Endothelial cell of umbilical vein (primary cell): ENCODE results near the gene PIGH. TPM values are rescaled to one million over a fixed set of nuclear protein-coding genes. Genes with fewer than 3 reads are reported as not detected.

Source experiments
- BruUV-seq: library from RNA; stranded (reverse); fragments of 400-500 nt; replicated peaks from 2 replicates; lab custom pipeline; 2021; lab: Mats Ljungman, UMichigan
- CTCF ChIA-PET: fragments of 300-600, 350-600 bp; sonication (Branson Sonifier 250); formaldehyde crosslinking; loops from one replicate; lab custom pipeline; 2021; ENCODE audit warnings: antibody characterized with exemption, inconsistent platforms; lab: Charles Lee
- POLR2A ChIA-PET: fragments of 300-600, 350-600 bp; sonication (Branson Sonifier 250); formaldehyde crosslinking; loops from one replicate; lab custom pipeline; 2021; ENCODE audit warnings: antibody characterized with exemption, inconsistent platforms; lab: Charles Lee
- DNase-seq: peaks from one replicate; pipeline ENCODE4 v3.0.0-alpha.2; 2011; ENCODE audit warnings: low read depth, low spot score
- FAIRE-seq: peaks from 2 replicates; lab custom pipeline; 2011; peaks lifted over from hg19 to GRCh38; lab: Jason Lieb, UNC
- H2AFZ ChIP-seq: 2 replicates; pipeline ENCODE4 v1.6.0; 2012; ENCODE audit warnings: low read depth, low read length, control low read depth, inconsistent platforms
- H3K27ac ChIP-seq: 2 replicates; pipeline ENCODE4 v1.5.1; 2011; ENCODE audit warnings: low read depth, mild to moderate bottlenecking, control low read depth, low read length, moderate library complexity; ENCODE audit not compliant: insufficient read depth
- H3K27me3 ChIP-seq, 2 experiments: 2 replicates each; pipeline versions ENCODE4 v1.6.0 to v1.6.1; 2011; ENCODE audit warnings: low read length in 2 of 2, mixed read lengths in 1 of 2; ENCODE audit not compliant: control insufficient read depth in 2 of 2, insufficient read depth in 2 of 2
- H3K36me3 ChIP-seq, 2 experiments: 2 replicates in 1 of 2; 3 replicates in 1 of 2; pipeline ENCODE4 v1.5.1; 2011; ENCODE audit warnings: low read length in 2 of 2, mild to moderate bottlenecking in 1 of 2, moderate library complexity in 1 of 2; ENCODE audit not compliant: control insufficient read depth in 2 of 2, insufficient read depth in 2 of 2; ENCODE audit errors: extremely low read depth in 1 of 2
- H3K4me1 ChIP-seq: 3 replicates; pipeline ENCODE4 v1.5.1; 2011; ENCODE audit warnings: mild to moderate bottlenecking, low read length; ENCODE audit not compliant: control insufficient read depth, insufficient read depth; ENCODE audit errors: extremely low read depth
- H3K4me2 ChIP-seq: 2 replicates; pipeline ENCODE4 v1.6.1; 2011; ENCODE audit warnings: low read length, control low read depth, mixed read lengths; ENCODE audit not compliant: insufficient read depth
- H3K4me3 ChIP-seq, 3 experiments: fragments of 200-600 bp in 1 of 3; sonication (generic), shearing (Covaris generic) in 1 of 3; replicated peaks in 1 of 3; 2 replicates each; pipeline ENCODE4 v1.5.1; 2011 to 2016; ENCODE audit warnings: control low read depth in 3 of 3, low read length in 3 of 3, mild to moderate bottlenecking in 2 of 3, inconsistent platforms in 1 of 3, low read depth in 1 of 3, moderate library complexity in 1 of 3; ENCODE audit not compliant: insufficient read depth in 1 of 3
- H3K79me2 ChIP-seq: 2 replicates; pipeline ENCODE4 v1.6.0; 2012; ENCODE audit warnings: low read length, inconsistent platforms; ENCODE audit not compliant: control insufficient read depth, insufficient read depth
- H3K9ac ChIP-seq: replicated peaks from 2 replicates; pipeline ENCODE3; 2011; ENCODE audit warnings: low read length, control low read depth; ENCODE audit not compliant: insufficient read depth; ENCODE audit errors: extremely low read depth
- H3K9me1 ChIP-seq: replicated peaks from 3 replicates; pipeline ENCODE4 v1.6.0; 2011; ENCODE audit warnings: mild to moderate bottlenecking, low read length; ENCODE audit not compliant: control insufficient read depth, insufficient read depth; ENCODE audit errors: extremely low read depth
- H3K9me3 ChIP-seq: replicated peaks from 2 replicates; pipeline ENCODE4 v1.5.1; 2012; ENCODE audit warnings: low read length, inconsistent platforms; ENCODE audit not compliant: control insufficient read depth, insufficient read depth
- H4K20me1 ChIP-seq: replicated peaks from 2 replicates; pipeline ENCODE3; 2011; ENCODE audit warnings: mild to moderate bottlenecking, low read length; ENCODE audit not compliant: control insufficient read depth, insufficient read depth; ENCODE audit errors: extremely low read depth
- CTCF ChIP-seq, 2 donors: IDR thresholded peaks; 1 replicate in 1 of 2; 2 replicates in 1 of 2; pipeline ENCODE4 v1.5.1; 2011; ENCODE audit warnings: low read length in 2 of 2, mild to moderate bottlenecking in 2 of 2, moderate library complexity in 2 of 2, control low read depth in 1 of 2, inconsistent platforms in 1 of 2, low read depth in 1 of 2; ENCODE audit not compliant: insufficient read depth in 1 of 2; ENCODE audit errors: extremely low read depth in 1 of 2
- EZH2 ChIP-seq: IDR thresholded peaks from 2 replicates; pipeline ENCODE4 v1.6.1; 2012; ENCODE audit warnings: borderline replicate concordance, low read depth, mild to moderate bottlenecking, moderate library complexity, low read length, inconsistent platforms; ENCODE audit not compliant: severe bottlenecking
- FOS ChIP-seq: IDR thresholded peaks from 2 replicates; pipeline ENCODE4 v1.6.1; 2011; ENCODE audit warnings: mild to moderate bottlenecking, low read length, moderate library complexity, borderline replicate concordance; ENCODE audit not compliant: insufficient read depth
- GATA2 ChIP-seq: IDR thresholded peaks from 2 replicates; pipeline ENCODE4 v1.7.0; 2011; ENCODE audit warnings: low read depth, mild to moderate bottlenecking, moderate library complexity, mixed read lengths, low read length; ENCODE audit not compliant: insufficient read length, insufficient read depth
- JUN ChIP-seq: IDR thresholded peaks from 2 replicates; pipeline ENCODE4 v1.6.1; 2011; ENCODE audit warnings: borderline replicate concordance, low read depth; ENCODE audit not compliant: insufficient read length, insufficient read depth
- MYC ChIP-seq: IDR thresholded peaks from one replicate; pipeline ENCODE4 v1.6.1; 2011; ENCODE audit warnings: mild to moderate bottlenecking, low read depth, low read length
- POLR2A ChIP-seq: IDR thresholded peaks from 2 replicates; pipeline ENCODE4 v1.6.1; 2012; ENCODE audit warnings: low read depth, mild to moderate bottlenecking, control low read depth, low read length
- POLR2AphosphoS5 ChIP-seq: IDR thresholded peaks from 2 replicates; pipeline ENCODE4 v1.6.1; 2012; ENCODE audit warnings: low read depth, mild to moderate bottlenecking, control low read depth, low read length, moderate library complexity; ENCODE audit not compliant: insufficient read depth
- dilution Hi-C: fragments of 300-500 bp; cut with MboI; formaldehyde crosslinking; loops from one replicate; pipeline ENCODE4 v1.15.0; 2019; ENCODE audit warnings: low sequenced_read_pairs; ENCODE audit not compliant: extremely low pct_ligation_motif_present
- intact Hi-C: fragments of 100-400 bp; cut with micrococcal nuclease; formaldehyde crosslinking; loops from one replicate; pipeline ENCODE4 v1.10.0; 2022
- polyA plus RNA-seq, 4 experiments: library from polyadenylated mRNA; depleted of rRNA in 3 of 4; stranded (reverse) in 3 of 4; unstranded in 1 of 4; fragments of >200 nt; gene quantifications; 2 replicates each; pipeline versions ENCODE4 v1.2.1 to v1.2.3, GENCODE V29; 2011 to 2012; ENCODE audit warnings: missing spikeins in 1 of 4
- total RNA-seq: library from RNA; stranded (reverse); gene quantifications from 2 replicates; pipeline ENCODE4 v1.2.3, GENCODE V29; 2021
- TF ChIP-seq, protein P1 (sequence below): IDR thresholded peaks from 2 replicates; pipeline ENCODE4 v1.6.1; 2011; ENCODE audit not compliant: insufficient read depth, insufficient read length

The PIGH gene
- total and polyA plus RNA-seq, 2 donors (not counting 3 experiments of a cell fraction or from before 2014, with no cell fraction given): 12.3 to 18.0 TPM

DNA sequence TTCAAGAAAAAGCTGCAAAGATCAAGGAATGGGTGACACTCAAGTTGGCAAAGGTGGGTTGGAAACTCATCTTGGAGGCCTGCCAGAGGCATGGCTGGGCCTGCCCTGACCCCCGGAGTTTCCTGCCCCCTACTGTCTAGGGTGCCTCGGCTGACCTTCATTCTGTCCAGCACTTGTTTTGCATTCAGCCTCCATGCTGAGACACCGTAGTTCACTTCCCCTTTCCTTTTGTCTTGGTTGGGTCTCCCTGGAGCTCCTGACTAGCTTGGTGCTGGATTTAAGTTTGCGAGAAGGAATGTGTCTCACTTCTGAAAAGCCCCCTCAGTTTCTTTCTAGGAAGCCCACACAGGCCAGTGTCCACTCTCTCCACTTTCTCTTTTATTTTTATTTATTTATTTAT, 40.4 kb downstream of the PIGH start:
- Histone ChIP-seq H3K27ac (no peak overlapping the region), H3K9me3 (no peaks in the 10 kb centered on the region), H3K9ac (no peak overlapping the region), H3K79me2 (no peaks in the 10 kb centered on the region), H3K27me3 (no peaks in the 10 kb centered on the region), H3K4me3 (no peak overlapping the region), H3K4me1 (no peaks in the 10 kb centered on the region), H3K9me1 (no peaks in the 10 kb centered on the region), H4K20me1 (no peaks in the 10 kb centered on the region), H3K4me2 (no peak overlapping the region), H2AFZ (no peak overlapping the region), H3K36me3 (no peaks in the 10 kb centered on the region)
- intact Hi-C loops: no loop called here
- dilution Hi-C loops: no loop called here
- CTCF ChIA-PET: interaction anchor here (8.6 kb wide), 1 partner anchor 11 kb away, joined by 85 read pairs; no protein-coding TSS in a partner anchor
- no TSS peak for BruUV-seq
- FAIRE-seq (no peak), DNase-seq (no peak)
- POLR2A ChIA-PET: interaction anchor here (0.6 kb wide), 1 partner anchor 12 kb away, joined by 3 read pairs; no protein-coding TSS in a partner anchor
- TF ChIP-seq POLR2AphosphoS5: no peak
- TF ChIP-seq MYC: no peak
- TF ChIP-seq, protein P1, sequence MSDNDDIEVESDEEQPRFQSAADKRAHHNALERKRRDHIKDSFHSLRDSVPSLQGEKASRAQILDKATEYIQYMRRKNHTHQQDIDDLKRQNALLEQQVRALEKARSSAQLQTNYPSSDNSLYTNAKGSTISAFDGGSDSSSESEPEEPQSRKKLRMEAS: no peak
- no peak for TF ChIP-seq FOS
- TF ChIP-seq POLR2A: no peak
- TF ChIP-seq CTCF (IDR thresholded peaks at IDR 0.05; ENCODE audit: extremely low read depth in 1 of 2, insufficient read depth in 1 of 2, low read depth in 1 of 2, low read length in 2 of 2): no peak
- TF ChIP-seq GATA2: no peak
- no peak for TF ChIP-seq JUN
- TF ChIP-seq EZH2: no peak
